H9 (cell line): ENCODE measurements around the gene NEDD9. TPM values are rescaled to one million over a fixed set of nuclear protein-coding genes. Genes with fewer than 3 reads are reported as not detected.

ENCODE experiments used
- DNase-seq: peaks from one replicate; pipeline ENCODE4 v3.0.0-alpha.2; 2017
- H2AFZ ChIP-seq: one replicate; pipeline ENCODE4 v1.6.1; 2013; ENCODE audit warnings: mild to moderate bottlenecking, low read length, control low read depth, moderate library complexity
- H2AK5ac ChIP-seq: 2 replicates; pipeline ENCODE4 v1.6.1; 2013; ENCODE audit warnings: low read length, control low read depth, mixed read lengths; ENCODE audit not compliant: insufficient read length
- H2BK120ac ChIP-seq: one replicate; pipeline ENCODE4 v1.6.1; 2013; ENCODE audit warnings: low read depth, mild to moderate bottlenecking, low read length, control low read depth, inconsistent platforms; ENCODE audit not compliant: poor library complexity, severe bottlenecking
- H2BK12ac ChIP-seq: 2 replicates; pipeline ENCODE4 v1.6.1; 2013; ENCODE audit warnings: low read length, control low read depth, mixed read lengths, low read depth; ENCODE audit not compliant: insufficient read length
- H2BK15ac ChIP-seq: 2 replicates; pipeline ENCODE4 v1.6.1; 2013; ENCODE audit warnings: low read depth, low read length, control low read depth
- H2BK20ac ChIP-seq: one replicate; pipeline ENCODE4 v1.6.1; 2013; ENCODE audit warnings: low read depth, mild to moderate bottlenecking, low read length, control low read depth, inconsistent platforms; ENCODE audit not compliant: poor library complexity, severe bottlenecking
- H2BK5ac ChIP-seq: 2 replicates; pipeline ENCODE4 v1.6.1; 2013; ENCODE audit warnings: low read length, control low read depth, mixed read lengths; ENCODE audit not compliant: insufficient read length
- H3K14ac ChIP-seq: 2 replicates; pipeline ENCODE4 v1.6.1; 2013; ENCODE audit warnings: low read length, control low read depth; ENCODE audit not compliant: insufficient read depth
- H3K18ac ChIP-seq: 2 replicates; pipeline ENCODE4 v1.6.1; 2013; ENCODE audit warnings: low read depth, mild to moderate bottlenecking, mixed read lengths, low read length, control low read depth; ENCODE audit not compliant: insufficient read length
- H3K23ac ChIP-seq: 2 replicates; pipeline ENCODE4 v1.6.1; 2013; ENCODE audit warnings: low read length, control low read depth, mixed read lengths, low read depth; ENCODE audit not compliant: insufficient read length
- H3K23me2 ChIP-seq: 2 replicates; pipeline ENCODE4 v1.6.1; 2013; ENCODE audit warnings: low read depth, mild to moderate bottlenecking, mixed read lengths, low read length, control low read depth; ENCODE audit not compliant: insufficient read length, poor library complexity, severe bottlenecking
- H3K27ac ChIP-seq: 2 replicates; pipeline ENCODE4 v1.5.1; 2013; ENCODE audit warnings: low read length, control low read depth, mixed read lengths, low read depth; ENCODE audit not compliant: insufficient read length
- H3K27me3 ChIP-seq: 2 replicates; pipeline ENCODE4 v1.6.1; 2013; ENCODE audit warnings: low read length, control low read depth, inconsistent platforms; ENCODE audit not compliant: insufficient read depth
- H3K4ac ChIP-seq: 2 replicates; pipeline ENCODE4 v1.6.1; 2013; ENCODE audit warnings: low read depth, mild to moderate bottlenecking, control low read depth, inconsistent platforms, low read length, moderate library complexity
- H3K4me1 ChIP-seq: 2 replicates; pipeline ENCODE4 v1.6.1; 2013; ENCODE audit warnings: low read length, control low read depth, inconsistent platforms; ENCODE audit not compliant: insufficient read depth
- H3K4me2 ChIP-seq: 2 replicates; pipeline ENCODE4 v1.6.1; 2013; ENCODE audit warnings: low read length, control low read depth, mixed read lengths; ENCODE audit not compliant: insufficient read length, insufficient read depth
- H3K56ac ChIP-seq: 2 replicates; pipeline ENCODE4 v1.6.1; 2013; ENCODE audit warnings: low read depth, mild to moderate bottlenecking, mixed read lengths, low read length, control low read depth; ENCODE audit not compliant: insufficient read length
- H3K79me1 ChIP-seq: 2 replicates; pipeline ENCODE4 v1.6.1; 2013; ENCODE audit warnings: low read depth, mild to moderate bottlenecking, moderate library complexity, low read length, control low read depth, inconsistent platforms; ENCODE audit not compliant: insufficient read depth, poor library complexity, severe bottlenecking
- H3K79me2 ChIP-seq: 2 replicates; pipeline ENCODE4 v1.6.1; 2013; ENCODE audit warnings: low read length, control low read depth, inconsistent platforms; ENCODE audit not compliant: insufficient read depth
- H3K9ac ChIP-seq: 2 replicates; pipeline ENCODE4 v1.6.1; 2013; ENCODE audit warnings: low read length, control low read depth, mixed read lengths; ENCODE audit not compliant: insufficient read length; ENCODE audit errors: extremely low read depth
- H3K9me3 ChIP-seq: one replicate; pipeline ENCODE4 v1.6.1; 2013; ENCODE audit warnings: low read depth, low read length, inconsistent platforms; ENCODE audit not compliant: control insufficient read depth
- H3T11ph ChIP-seq: one replicate; pipeline ENCODE4 v1.6.1; 2013; ENCODE audit warnings: mild to moderate bottlenecking, low read length, control low read depth, inconsistent platforms
- H4K20me1 ChIP-seq: one replicate; pipeline ENCODE4 v1.6.1; 2013; ENCODE audit not compliant: control insufficient read depth, insufficient read length, insufficient read depth
- H4K5ac ChIP-seq: 2 replicates; pipeline ENCODE4 v1.6.1; 2013; ENCODE audit warnings: low read depth, mild to moderate bottlenecking, mixed read lengths, low read length, control low read depth; ENCODE audit not compliant: insufficient read length
- H4K8ac ChIP-seq: replicated peaks from 2 replicates; pipeline ENCODE4 v1.6.1; 2013; ENCODE audit warnings: low read length, control low read depth, mixed read lengths, low read depth; ENCODE audit not compliant: insufficient read length
- H4K91ac ChIP-seq: 2 replicates; pipeline ENCODE4 v1.6.1; 2013; ENCODE audit warnings: low read depth, mild to moderate bottlenecking, moderate library complexity, mixed read lengths, low read length, control low read depth; ENCODE audit not compliant: insufficient read length
- H3K27ac Mint-ChIP-seq, 3 experiments: 2 replicates in 2 of 3; 3 replicates in 1 of 3; pipeline ENCODE4 v1.8.0; 2020 to 2021; ENCODE audit warnings: mixed read lengths in 3 of 3, mild to moderate bottlenecking in 1 of 3, moderate library complexity in 1 of 3
- H3K27me3 Mint-ChIP-seq: 2 replicates; pipeline ENCODE4 v1.8.0; 2021; ENCODE audit warnings: low read depth, mild to moderate bottlenecking, moderate library complexity, mixed read lengths
- H3K36me3 Mint-ChIP-seq, 3 experiments: 2 replicates in 2 of 3; 3 replicates in 1 of 3; pipeline ENCODE4 v1.8.0; 2020 to 2021; ENCODE audit warnings: low read depth in 3 of 3, mixed read lengths in 3 of 3; ENCODE audit not compliant: insufficient read depth in 1 of 3
- H3K4me1 Mint-ChIP-seq, 2 experiments: 2 replicates each; pipeline ENCODE4 v1.8.0; 2020; ENCODE audit warnings: mixed read lengths in 2 of 2
- H3K4me3 Mint-ChIP-seq, 2 experiments: 2 replicates in 1 of 2; 3 replicates in 1 of 2; pipeline ENCODE4 v1.8.0; 2020 to 2021; ENCODE audit warnings: mild to moderate bottlenecking in 2 of 2, mixed read lengths in 2 of 2, moderate library complexity in 1 of 2
- H3K9me3 Mint-ChIP-seq, 2 experiments: 2 replicates in 1 of 2; 3 replicates in 1 of 2; pipeline ENCODE4 v1.8.0; 2020; ENCODE audit warnings: mild to moderate bottlenecking in 2 of 2, mixed read lengths in 2 of 2, moderate library complexity in 1 of 2
- CTCF ChIP-seq: fragments of 200-600 bp; sonication (generic); conservative IDR thresholded peaks from 3 replicates; pipeline ENCODE4 v1.8.0; 2021; ENCODE audit warnings: antibody characterized with exemption, mild to moderate bottlenecking
- WGBS: extraction: QIAGEN DNeasy Blood & Tissue Kit; methylation state at CpG from one replicate; pipeline ENCODE4 v1.1.7; 2013; ENCODE audit warnings: missing lambda C conversion rate, low lambda C conversion rate, mixed read lengths; ENCODE audit not compliant: insufficient read length; ENCODE audit errors: extremely low coverage; 5-methylcytosine and 5-hydroxymethylcytosine counted together
- total RNA-seq: library from RNA; stranded (reverse); gene quantifications from 2 replicates; pipeline ENCODE4 v1.2.1, GENCODE V29; 2021

Gene NEDD9
- total RNA-seq, 1 experiment from 2014 or later: 5.5 TPM

DNA sequence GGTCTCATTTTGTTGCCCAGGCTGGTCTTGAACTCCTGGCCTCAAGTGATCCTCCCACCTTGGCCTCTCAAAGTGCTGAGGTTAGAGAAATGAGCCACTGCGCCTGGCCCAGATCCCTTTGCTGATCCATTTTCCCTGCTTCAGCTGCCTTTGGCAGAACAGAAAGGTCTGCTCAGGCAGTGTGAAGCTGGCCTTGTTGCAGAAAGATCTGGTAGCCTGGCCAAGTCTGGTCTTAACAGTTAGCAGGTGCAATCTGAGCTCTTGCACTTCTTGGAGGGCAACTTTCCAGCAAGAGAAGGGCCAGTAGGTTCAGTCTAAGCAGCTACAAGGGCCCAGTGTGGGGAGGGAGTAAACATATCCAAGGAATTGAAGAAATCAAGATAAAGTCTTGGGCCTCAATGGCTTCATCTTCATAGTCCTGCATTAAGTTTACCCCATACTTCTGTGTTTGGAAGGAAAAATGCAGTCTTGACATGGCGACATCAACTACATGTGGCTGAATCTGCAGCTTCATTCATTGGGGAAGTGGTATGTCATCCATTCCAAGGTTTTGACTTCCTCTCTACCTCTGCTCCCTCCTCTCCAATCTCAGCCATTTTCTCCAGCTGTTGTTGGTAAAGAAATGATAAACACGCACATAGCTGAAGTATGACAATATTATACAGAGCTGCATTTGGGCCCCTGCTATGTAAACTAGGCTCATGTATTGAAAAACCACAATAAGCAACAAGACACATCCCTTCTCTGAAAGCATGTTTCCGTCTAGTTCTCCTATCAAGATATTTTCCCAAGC lies 39.0 kb upstream of the NEDD9 start:
- H3K4me1 Mint-ChIP-seq: peaks cover under 1 to 6% of the 10 kb centered on the region in 2 experiments; a peak in 3 of 4 replicates
- Histone ChIP-seq H2AFZ (no peak overlapping the region), H3K14ac (no peak overlapping the region), H3T11ph (no peak overlapping the region), H4K20me1 (no peaks in the 10 kb centered on the region), H3K9me3 (no peaks in the 10 kb centered on the region), H3K4me2 (no peak overlapping the region), H3K27ac (no peak overlapping the region), H3K79me1 (no peaks in the 10 kb centered on the region), H4K91ac (no peak overlapping the region), H3K4ac (no peak overlapping the region), H3K27me3 (no peaks in the 10 kb centered on the region), H2AK5ac (no peak overlapping the region), H2BK120ac (no peak overlapping the region), H3K4me1 (peaks cover 2% of the 10 kb centered on the region; the same call in 1 of the 2 replicates), H3K23ac (no peak overlapping the region), H4K5ac (no peak overlapping the region), H3K79me2 (no peaks in the 10 kb centered on the region), H3K56ac (no peak overlapping the region), H4K8ac (no peak overlapping the region), H2BK5ac (no peak overlapping the region), H2BK20ac (no peak overlapping the region), H3K23me2 (no peaks in the 10 kb centered on the region), H2BK15ac (no peak overlapping the region), H3K9ac (no peak overlapping the region), H3K18ac (no peak overlapping the region), H2BK12ac (no peak overlapping the region)
- no peaks in the 10 kb centered on the region; the same call in 1 of the 2 replicates for H3K27me3 Mint-ChIP-seq
- no peaks in the 10 kb centered on the region; a peak in 1 of 5 replicates for H3K9me3 Mint-ChIP-seq
- H3K27ac Mint-ChIP-seq: no peak overlapping the region
- no peak for DNase-seq
- WGBS: no CpG with 5 or more reads among the region's 4 CpGs
- H3K4me3 Mint-ChIP-seq: no peak overlapping the region
- no peaks in the 10 kb centered on the region for H3K36me3 Mint-ChIP-seq
- TF ChIP-seq CTCF: no peak
